GM12875 (cell line): ENCODE results near the gene THOP1.

Source experiments
- H3K4me3 ChIP-seq: one replicate; pipeline ENCODE4 v1.5.1; 2011; ENCODE audit warnings: low read depth, low read length, control low read depth
- CTCF ChIP-seq: IDR thresholded peaks from 2 replicates; pipeline ENCODE4 v1.5.1; 2011; ENCODE audit warnings: low read depth, mild to moderate bottlenecking, control low read depth, inconsistent platforms, low read length, moderate library complexity, borderline replicate concordance; ENCODE audit not compliant: insufficient read depth

THOP1 gene

GRCh38 chr19:2770055-2771013 is 15.0 kb upstream of the THOP1 start:
- TF ChIP-seq CTCF = no peak
- H3K4me3 ChIP-seq = no peak overlapping the region

- no peak overlapping the region for H3K4me3 ChIP-seq
- TF ChIP-seq CTCF = no peak
Observed at GRCh38 chr19:2771786-2772674, 13.3 kb upstream of the THOP1 start.

- no peak overlapping the region for H3K4me3 ChIP-seq
- no peak for TF ChIP-seq CTCF
Observed at GRCh38 chr19:2774083-2774679, 11.1 kb upstream of the THOP1 start.

- H3K4me3 ChIP-seq = no peak overlapping the region
- TF ChIP-seq CTCF = no peak
Observed at GRCh38 chr19:2774953-2775555, 10.2 kb upstream of the THOP1 start.

GRCh38 chr19:2775556-2776430 is 9.5 kb upstream of the THOP1 start:
- no peak overlapping the region for H3K4me3 ChIP-seq
- TF ChIP-seq CTCF = no peak
